SKM-1 (cell line): ENCODE measurements around the gene ARPC2.
A peak's percentile ranks its signal among the peaks of the same experiment; 100 is the strongest.
"Not testable (repeated sequence)": the region's sequence is repeated elsewhere in the genome, so short reads cannot be mapped to it uniquely, and the experiment has no call there.

Experiments
- DNase-seq: peaks from one replicate; lab custom pipeline; 2025; ENCODE audit not compliant: unreplicated experiment; lab: John Stamatoyannopoulos, UW

ARPC2 gene

GRCh38 chr2:218269900-218270720, 53.1 kb downstream of the ARPC2 start, which contains the start of the genes AAMP and PNKD:
Gene AAMP, minus strand, starts transcription at chr2:218270137. Its CDS starts 51 bp downstream, at chr2:218270086.
Gene PNKD, plus strand, starts transcription at chr2:218270519. Its CDS starts 17 bp downstream, at chr2:218270536.
- peak; percentile 99 for DNase-seq

- DNase-seq, result no peak
These were observed 53.9 kb downstream of the ARPC2 start for GRCh38 chr2:218270721-218271486.

GRCh38 chr2:218271487-218271797, 54.5 kb downstream of the ARPC2 start:
- no peak for DNase-seq

- DNase-seq, result no peak
These were observed 55.0 kb downstream of the ARPC2 start for GRCh38 chr2:218271865-218272530.

GRCh38 chr2:218272531-218273212, 55.7 kb downstream of the ARPC2 start:
- peak; percentile 49 for DNase-seq

- not testable (repeated sequence) for DNase-seq
These were observed 56.4 kb downstream of the ARPC2 start for GRCh38 chr2:218273214-218273907.

GRCh38 chr2:218273908-218274249, 56.9 kb downstream of the ARPC2 start:
- no peak for DNase-seq

- DNase-seq, result no peak
These were observed 57.6 kb downstream of the ARPC2 start for GRCh38 chr2:218274586-218274985.

GRCh38 chr2:218275371-218276072, 58.5 kb downstream of the ARPC2 start:
- no peak for DNase-seq

GRCh38 chr2:218276986-218277755, 60.2 kb downstream of the ARPC2 start:
- DNase-seq, result no peak

GRCh38 chr2:218277921-218278320, 60.9 kb downstream of the ARPC2 start:
- no peak for DNase-seq

GRCh38 chr2:218278531-218279360, 61.8 kb downstream of the ARPC2 start:
- DNase-seq, result no peak

- no peak for DNase-seq
These were observed 63.4 kb downstream of the ARPC2 start for GRCh38 chr2:218280260-218280870.

- no peak for DNase-seq
These were observed 64.5 kb downstream of the ARPC2 start for GRCh38 chr2:218281449-218281848.

GRCh38 chr2:218282173-218282991, 65.4 kb downstream of the ARPC2 start:
- no peak for DNase-seq

GRCh38 chr2:218284106-218284811, 67.3 kb downstream of the ARPC2 start:
- DNase-seq, result no peak
